Measurements from ENCODE around the gene CRYBB2. TPM values are rescaled to one million over a fixed set of nuclear protein-coding genes. Genes with fewer than 3 reads are reported as not detected.

The CRYBB2 gene
- total and polyA plus RNA-seq, 8 donors: 0.53 to 0.92 TPM; not detected in 6

- Histone ChIP-seq H3K4me3 (no peak overlapping the region), H3K27ac (no peak overlapping the region), H3K9me3 (no peaks in the 10 kb centered on the region), H3K4me1 (no peaks in the 10 kb centered on the region), H3K27me3 (no peaks in the 10 kb centered on the region), H3K36me3 (peaks cover 13 to 81% (median 76%) of the 10 kb centered on the region in 4 donors)
- TF ChIP-seq POLR2A (IDR thresholded peaks at IDR 0.05) (no peak), CTCF (IDR thresholded peaks at IDR 0.05) (no peak), POLR2AphosphoS5 (IDR thresholded peaks at IDR 0.05) (no peak)
- no peak for DNase-seq
- 89 to 94% (median 91%) methylated on average over 5 of the region's 5 CpGs for WGBS, 5 donors
- intact Hi-C loops (cut with DNase I; ENCODE audit: low total_unique reads): no loop called here
Measured at GRCh38 chr22:25196326-25196725, 23.1 kb upstream of the CRYBB2 start.

GRCh38 chr22:25197340-25197739 is 22.1 kb upstream of the CRYBB2 start:
- TF ChIP-seq CTCF (IDR thresholded peaks at IDR 0.05) (no peak), POLR2AphosphoS5 (IDR thresholded peaks at IDR 0.05) (no peak), EP300 (IDR thresholded peaks at IDR 0.05) (no peak), POLR2A (IDR thresholded peaks at IDR 0.05) (no peak)
- Histone ChIP-seq H3K9me3 (no peaks in the 10 kb centered on the region), H3K4me3 (no peak overlapping the region), H3K36me3 (peaks cover 6 to 74% (median 70%) of the 10 kb centered on the region in 4 donors), H3K4me1 (no peaks in the 10 kb centered on the region), H3K27ac (no peak overlapping the region), H3K27me3 (no peaks in the 10 kb centered on the region)
- DNase-seq: no peak
- intact Hi-C loops (cut with DNase I; ENCODE audit: low total_unique reads): no loop called here
- 89 to 93% (median 89%) methylated on average over 4 of the region's 4 CpGs for WGBS, 5 donors

- Histone ChIP-seq H3K9me3 (no peaks in the 10 kb centered on the region), H3K27ac (no peak within 1 kb of the TSS), H3K4me3 (no peak within 1 kb of the TSS), H3K4me1 (no peaks in the 10 kb centered on the region), H3K27me3 (no peaks in the 10 kb centered on the region), H3K36me3 (peaks cover 4 to 57% (median 45%) of the 10 kb centered on the region in 4 donors)
- intact Hi-C loops (cut with DNase I; ENCODE audit: low total_unique reads): no loop called here
- TF ChIP-seq CTCF (IDR thresholded peaks at IDR 0.05): no peak
- TF ChIP-seq EP300 (IDR thresholded peaks at IDR 0.05): no peak
- no peak for TF ChIP-seq POLR2AphosphoS5 (IDR thresholded peaks at IDR 0.05)
- TF ChIP-seq POLR2A (IDR thresholded peaks at IDR 0.05): no peak
- no peak for DNase-seq
- 66 to 83% (median 78%) methylated on average over 7 to 17 of the region's 17 CpGs for WGBS, 5 donors
Measured at GRCh38 chr22:25199731-25200520, 19.5 kb upstream of the CRYBB2 start, which contains the start of gene CRYBB3. Gene CRYBB3 (plus strand): TSS chr22:25199858. CDS start chr22:25201397, 1,539 bp downstream.

GRCh38 chr22:25200967-25201366 is 18.5 kb upstream of the CRYBB2 start:
- intact Hi-C loops (cut with DNase I; ENCODE audit: low total_unique reads): no loop called here
- H3K27me3 ChIP-seq: no peaks in the 10 kb centered on the region
- no peak overlapping the region for H3K27ac ChIP-seq
- no peak for TF ChIP-seq POLR2A (IDR thresholded peaks at IDR 0.05)
- TF ChIP-seq POLR2AphosphoS5 (IDR thresholded peaks at IDR 0.05): no peak
- no peak for TF ChIP-seq CTCF (IDR thresholded peaks at IDR 0.05)
- no peak for TF ChIP-seq EP300 (IDR thresholded peaks at IDR 0.05)
- 73 to 85% (median 80%) methylated on average over 7 of the region's 7 CpGs for WGBS, 5 donors
- no peaks in the 10 kb centered on the region for H3K9me3 ChIP-seq
- H3K4me1 ChIP-seq: no peaks in the 10 kb centered on the region
- DNase-seq: no peak
- H3K4me3 ChIP-seq: no peak overlapping the region
- H3K36me3 ChIP-seq: peaks cover 3 to 48% (median 35%) of the 10 kb centered on the region in 4 donors
